EL (cell line): Measurements from ENCODE around the gene BMP8B.
A peak's percentile ranks its signal among the peaks of the same experiment; 100 is the strongest.
"Not testable (repeated sequence)": the region's sequence is repeated elsewhere in the genome, so short reads cannot be mapped to it uniquely, and the experiment has no call there.

Experiments used
- DNase-seq: peaks from one replicate; pipeline ENCODE4 v3.0.0-alpha.2; 2016

Gene BMP8B

GRCh38 chr1:39776886-39777285 is 11.8 kb downstream of the BMP8B start:
- DNase-seq, result no peak

- DNase-seq, result no peak
Measured at GRCh38 chr1:39776400-39776713, 12.3 kb downstream of the BMP8B start.

GRCh38 chr1:39775676-39776399 is 12.8 kb downstream of the BMP8B start:
- DNase-seq, result not testable (repeated sequence)

GRCh38 chr1:39775141-39775540 is 13.5 kb downstream of the BMP8B start:
- not testable (repeated sequence) for DNase-seq

- DNase-seq, result not testable (repeated sequence)
Measured at GRCh38 chr1:39773369-39773979, 15.2 kb downstream of the BMP8B start.

- not testable (repeated sequence) for DNase-seq
Measured at GRCh38 chr1:39771022-39771532, 17.6 kb downstream of the BMP8B start, which contains the start of gene OXCT2. OXCT2 (minus strand) TSS chr1:39771348; CDS start chr1:39771255, 93 bp downstream.

- DNase-seq, result peak; percentile 22
Measured at GRCh38 chr1:39770100-39771021, 18.3 kb downstream of the BMP8B start.

GRCh38 chr1:39769502-39769901 is 19.2 kb downstream of the BMP8B start:
- DNase-seq, result not testable (repeated sequence)

GRCh38 chr1:39766466-39766865 is 22.2 kb downstream of the BMP8B start:
- DNase-seq, result not testable (repeated sequence)

GRCh38 chr1:39764512-39764911 is 24.2 kb downstream of the BMP8B start:
- DNase-seq, result not testable (repeated sequence)

- not testable (repeated sequence) for DNase-seq
Measured at GRCh38 chr1:39763619-39764374, 24.9 kb downstream of the BMP8B start.

GRCh38 chr1:39762550-39763540 is 25.8 kb downstream of the BMP8B start:
- no peak for DNase-seq

GRCh38 chr1:39761557-39762260 is 27.0 kb downstream of the BMP8B start:
- DNase-seq, result no peak

- DNase-seq, result no peak
Measured at GRCh38 chr1:39761016-39761415, 27.6 kb downstream of the BMP8B start.

- DNase-seq, result no peak
Measured at GRCh38 chr1:39760074-39761008, 28.3 kb downstream of the BMP8B start.

GRCh38 chr1:39759436-39759726 is 29.3 kb downstream of the BMP8B start:
- peak; percentile 34 for DNase-seq

GRCh38 chr1:39758556-39759435 is 29.9 kb downstream of the BMP8B start:
- DNase-seq, result no peak

GRCh38 chr1:39757501-39757900 is 31.2 kb downstream of the BMP8B start:
- DNase-seq, result no peak
